GM12864 (cell line): ENCODE results near the gene EDIL3.
"Not testable (repeated sequence)": the region's sequence is repeated elsewhere in the genome, so short reads cannot be mapped to it uniquely, and the experiment has no call there.

Experiments
- DNase-seq: peaks from one replicate; pipeline ENCODE4 v3.0.0-alpha.2; 2011; ENCODE audit warnings: low read depth
- H3K4me3 ChIP-seq: 2 replicates; pipeline ENCODE4 v1.5.1; 2011; ENCODE audit warnings: mild to moderate bottlenecking, low read depth, low read length, control low read depth
- TF ChIP-seq, protein P1 (sequence below): IDR thresholded peaks from 2 replicates; pipeline ENCODE4 v1.5.1; 2011; ENCODE audit warnings: low read depth, mild to moderate bottlenecking, moderate library complexity, low read length, control low read depth, inconsistent platforms; ENCODE audit errors: missing control alignments

The EDIL3 gene

DNA sequence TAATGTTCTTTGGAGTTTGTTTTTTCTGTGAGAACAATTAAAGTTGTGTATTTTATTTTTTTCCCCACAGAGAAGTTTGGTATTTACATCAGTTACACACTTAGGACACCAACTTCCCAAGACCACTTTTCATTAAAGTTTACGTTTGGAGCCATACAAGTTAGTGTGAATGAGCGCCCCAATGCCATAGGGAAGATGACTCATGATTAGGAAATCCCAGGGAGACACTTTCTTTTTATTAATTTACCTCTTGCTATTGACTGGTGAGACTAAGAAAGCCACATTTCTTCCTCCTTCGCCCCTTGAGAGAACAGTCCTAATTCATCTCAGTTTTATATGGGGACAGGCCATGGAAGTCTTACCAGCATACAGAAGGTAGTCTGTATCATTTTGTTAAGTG is 57.1 kb downstream of the EDIL3 start:
- TF ChIP-seq, protein P1, sequence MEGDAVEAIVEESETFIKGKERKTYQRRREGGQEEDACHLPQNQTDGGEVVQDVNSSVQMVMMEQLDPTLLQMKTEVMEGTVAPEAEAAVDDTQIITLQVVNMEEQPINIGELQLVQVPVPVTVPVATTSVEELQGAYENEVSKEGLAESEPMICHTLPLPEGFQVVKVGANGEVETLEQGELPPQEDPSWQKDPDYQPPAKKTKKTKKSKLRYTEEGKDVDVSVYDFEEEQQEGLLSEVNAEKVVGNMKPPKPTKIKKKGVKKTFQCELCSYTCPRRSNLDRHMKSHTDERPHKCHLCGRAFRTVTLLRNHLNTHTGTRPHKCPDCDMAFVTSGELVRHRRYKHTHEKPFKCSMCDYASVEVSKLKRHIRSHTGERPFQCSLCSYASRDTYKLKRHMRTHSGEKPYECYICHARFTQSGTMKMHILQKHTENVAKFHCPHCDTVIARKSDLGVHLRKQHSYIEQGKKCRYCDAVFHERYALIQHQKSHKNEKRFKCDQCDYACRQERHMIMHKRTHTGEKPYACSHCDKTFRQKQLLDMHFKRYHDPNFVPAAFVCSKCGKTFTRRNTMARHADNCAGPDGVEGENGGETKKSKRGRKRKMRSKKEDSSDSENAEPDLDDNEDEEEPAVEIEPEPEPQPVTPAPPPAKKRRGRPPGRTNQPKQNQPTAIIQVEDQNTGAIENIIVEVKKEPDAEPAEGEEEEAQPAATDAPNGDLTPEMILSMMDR, result no peak
- no peak for DNase-seq
- no peak overlapping the region for H3K4me3 ChIP-seq

DNA sequence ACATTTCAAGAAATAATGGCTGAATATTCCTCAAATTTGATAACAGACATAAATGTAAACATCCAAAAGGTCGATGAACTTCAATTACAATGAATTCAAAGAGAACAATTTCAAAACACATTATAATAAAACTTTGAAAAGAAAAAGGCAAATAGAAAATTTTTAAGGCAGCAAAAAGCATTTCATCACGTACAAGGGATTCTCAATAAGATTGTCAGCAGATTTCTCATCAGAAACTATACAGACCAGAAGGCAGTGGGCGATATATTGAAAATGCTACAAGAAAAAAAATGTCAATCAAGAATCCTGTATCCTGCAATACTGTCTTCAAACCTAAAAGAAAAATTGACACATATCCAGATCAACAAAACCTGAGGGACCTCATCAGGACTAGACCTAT is 62.0 kb downstream of the EDIL3 start:
- no peak for DNase-seq
- TF ChIP-seq, protein P1, result no peak
- H3K4me3 ChIP-seq, result no peak overlapping the region

DNA sequence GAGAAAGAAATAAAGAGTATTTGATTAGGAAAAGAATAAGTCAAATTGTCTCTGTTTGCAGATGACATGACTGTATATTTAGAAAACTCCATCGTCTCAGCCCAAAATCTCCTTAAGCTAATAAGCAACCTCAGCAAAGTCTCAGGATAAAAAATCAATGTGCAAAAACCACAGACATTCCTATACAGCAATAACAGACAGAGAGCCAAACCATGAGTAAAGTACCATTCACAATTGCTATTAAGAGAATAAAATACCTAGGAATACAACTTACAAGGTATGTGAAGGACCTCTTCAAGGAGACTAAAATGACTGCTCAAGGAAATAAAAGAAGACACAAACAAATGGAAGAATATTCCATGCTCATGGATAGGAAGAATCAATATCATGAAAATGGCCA is 66.9 kb downstream of the EDIL3 start:
- H3K4me3 ChIP-seq, DNase-seq: not testable (repeated sequence)

DNA sequence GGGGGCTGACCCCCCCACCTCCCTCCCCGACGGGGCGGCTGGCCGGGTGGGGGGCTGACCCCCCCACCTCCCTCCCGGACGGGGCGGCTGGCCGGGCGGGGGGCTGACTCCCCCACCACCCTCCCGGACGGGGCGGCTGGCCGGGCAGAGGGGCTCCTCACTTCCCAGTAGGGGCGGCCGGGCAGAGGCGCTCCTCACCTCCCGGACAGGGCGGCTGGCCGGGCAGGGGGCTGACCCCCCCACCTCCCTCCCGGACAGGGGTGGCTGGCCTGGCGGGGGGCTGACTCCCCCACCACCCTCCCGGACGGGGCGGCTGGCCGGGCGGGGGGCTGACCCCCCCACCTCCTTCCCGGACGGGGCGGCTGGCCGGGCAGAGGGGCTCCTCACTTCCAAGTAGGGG is 72.4 kb downstream of the EDIL3 start:
- not testable (repeated sequence) for DNase-seq, H3K4me3 ChIP-seq

DNA sequence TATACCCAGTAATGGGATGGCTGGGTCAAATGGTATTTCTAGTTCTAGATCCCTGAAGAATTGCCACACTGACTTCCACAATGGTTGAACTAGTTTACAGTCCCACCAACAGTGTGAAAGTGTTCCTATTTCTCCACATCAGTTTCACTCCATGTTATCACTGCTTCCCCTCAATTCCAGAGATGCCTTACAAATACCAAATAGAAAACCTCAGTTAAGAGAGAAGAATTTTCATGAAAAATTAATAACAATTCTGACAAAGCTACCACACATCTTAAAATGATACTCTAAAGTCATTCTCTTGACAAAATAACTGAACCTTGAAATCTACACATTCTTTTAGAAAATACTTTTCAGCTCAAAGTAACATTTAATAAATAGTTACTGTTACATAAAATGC is 74.8 kb downstream of the EDIL3 start:
- H3K4me3 ChIP-seq, DNase-seq: not testable (repeated sequence)

DNA sequence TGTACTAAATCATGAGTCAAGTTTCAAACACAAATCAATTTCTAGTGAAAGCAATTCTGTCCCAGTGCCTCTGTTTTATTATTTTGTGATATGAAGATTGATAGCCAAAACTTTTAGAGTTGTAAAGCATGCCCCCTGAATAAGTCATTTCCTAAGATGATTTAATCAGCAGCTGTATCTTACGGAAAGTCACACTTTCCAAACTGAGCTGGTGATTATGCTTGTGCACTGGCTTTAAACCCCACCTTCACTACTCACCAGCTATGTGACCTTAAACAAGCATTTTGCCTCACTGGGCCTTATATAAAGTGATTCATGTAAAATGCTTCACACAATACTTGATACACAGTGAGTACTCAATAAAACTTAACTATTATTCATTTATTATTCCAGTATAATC is 78.1 kb downstream of the EDIL3 start:
- TF ChIP-seq, protein P1, result no peak
- H3K4me3 ChIP-seq, result no peak overlapping the region
- DNase-seq, result no peak

DNA sequence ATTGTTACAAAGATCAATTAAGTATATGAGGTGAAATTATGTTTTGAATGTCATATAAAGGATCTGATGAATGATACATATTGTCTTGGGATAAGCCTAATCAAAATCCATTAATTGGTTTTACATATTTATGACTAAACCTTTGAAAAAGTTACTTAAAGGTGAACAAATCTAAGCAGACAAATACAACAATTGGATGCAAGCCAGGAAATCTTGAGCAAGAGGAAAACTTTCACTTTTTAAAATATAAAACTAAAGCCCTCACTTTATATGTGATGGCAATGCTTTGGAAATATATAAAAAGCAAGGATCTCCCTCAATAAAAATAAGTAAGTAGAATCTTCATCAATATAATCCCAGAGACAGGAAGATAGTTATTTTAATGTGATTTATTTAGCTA is 80.1 kb downstream of the EDIL3 start:
- no peak overlapping the region for H3K4me3 ChIP-seq
- TF ChIP-seq, protein P1, result no peak
- DNase-seq, result no peak

DNA sequence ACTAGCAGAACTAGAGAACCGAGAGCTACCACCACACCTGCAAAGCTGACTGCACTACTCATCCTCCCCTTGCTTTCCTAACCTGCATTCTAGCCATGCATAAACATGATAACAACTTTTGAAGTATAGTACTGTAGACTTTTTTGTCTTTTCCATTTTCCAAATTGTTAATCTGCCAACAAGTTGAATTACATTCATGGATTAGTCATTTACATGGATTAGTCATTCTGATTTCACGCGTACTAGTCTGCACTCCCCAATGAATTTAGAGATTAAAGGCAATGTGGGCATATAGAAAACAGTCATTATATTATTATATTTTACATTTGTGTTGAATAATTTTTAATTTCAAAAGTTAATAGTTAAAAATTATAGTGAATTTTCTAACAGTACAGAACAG is 81.4 kb downstream of the EDIL3 start:
- no peak for DNase-seq
- TF ChIP-seq, protein P1, result no peak
- no peak overlapping the region for H3K4me3 ChIP-seq

DNA sequence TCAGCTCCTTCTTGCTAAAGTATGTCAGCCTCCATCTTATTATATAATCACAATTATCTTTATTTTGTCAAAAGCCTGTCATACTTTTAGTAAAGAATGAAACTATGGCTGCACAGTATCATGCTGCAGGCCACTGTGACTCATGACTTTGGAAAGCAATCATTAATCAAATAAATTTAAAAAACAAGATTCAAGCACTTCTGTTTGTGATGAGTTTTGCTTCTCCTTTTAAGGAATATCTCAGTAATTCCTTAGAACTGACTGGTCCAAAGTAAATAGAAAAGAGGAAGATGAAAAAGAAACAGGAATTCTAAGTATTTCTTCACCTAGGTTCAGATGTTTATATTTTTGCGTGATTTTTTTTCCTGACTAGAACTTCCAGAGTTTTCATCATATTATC is 83.1 kb downstream of the EDIL3 start:
- DNase-seq, result no peak
- no peak overlapping the region for H3K4me3 ChIP-seq
- TF ChIP-seq, protein P1, result no peak
